SK-N-SH (cell line): ENCODE measurements around the gene GNG4. TPM values are rescaled to one million over a fixed set of nuclear protein-coding genes. Genes with fewer than 3 reads are reported as not detected.

Source experiments
- CTCF ChIA-PET: fragments of 300-600, 350-600 bp; formaldehyde crosslinking; extraction: SDS; loops from one replicate; lab custom pipeline; 2021; lab: Yijun Ruan, JAX
- POLR2A ChIA-PET: fragments of 350-600 bp; sonication (Branson Sonifier 250); formaldehyde crosslinking; extraction: SDS; loops from one replicate; lab custom pipeline; 2020; ENCODE audit warnings: antibody characterized with exemption, inconsistent platforms; lab: Yijun Ruan, JAX
- DNase-seq: peaks from one replicate; pipeline ENCODE4 v3.0.0; 2012
- H2AFZ ChIP-seq: fragments of 200-600 bp; sonication (generic); 2 replicates; pipeline ENCODE4 v1.8.1; 2016; ENCODE audit warnings: antibody characterized with exemption, mild to moderate bottlenecking, low read depth
- H3F3A ChIP-seq: fragments of 200-600 bp; sonication (generic); replicated peaks from 2 replicates; pipeline ENCODE3; 2016; ENCODE audit warnings: antibody characterized with exemption, mild to moderate bottlenecking; ENCODE audit not compliant: insufficient read depth
- H3K27ac ChIP-seq, 2 experiments: fragments of 200-500 bp in 1 of 2; fragments of 200-600 bp in 1 of 2; sonication (Bioruptor generic) in 1 of 2; sonication (generic), shearing (Covaris generic) in 1 of 2; 2 replicates each; pipeline versions ENCODE4 v1.5.1 to v1.6.1; 2014 to 2016; ENCODE audit warnings: low read depth in 2 of 2, inconsistent platforms in 1 of 2, low read length in 1 of 2, mild to moderate bottlenecking in 1 of 2, mixed read lengths in 1 of 2
- H3K27me3 ChIP-seq: fragments of 200-600 bp; sonication (generic), shearing (Covaris generic); 2 replicates; pipeline ENCODE4 v1.6.1; 2016; ENCODE audit warnings: mixed run types; ENCODE audit not compliant: insufficient read depth
- H3K36me3 ChIP-seq, 2 experiments: fragments of 200-500 bp in 1 of 2; fragments of 200-600 bp in 1 of 2; sonication (Bioruptor generic) in 1 of 2; sonication (generic) in 1 of 2; replicated peaks in 1 of 2; 2 replicates each; pipeline versions ENCODE3 to v1.5.1; 2014 to 2016; ENCODE audit warnings: low read length in 1 of 2, mild to moderate bottlenecking in 1 of 2; ENCODE audit not compliant: insufficient read depth in 2 of 2, control insufficient read depth in 1 of 2
- H3K4me1 ChIP-seq, 2 experiments: fragments of 200-500 bp in 1 of 2; fragments of 200-600 bp in 1 of 2; sonication (Bioruptor generic) in 1 of 2; sonication (generic), shearing (Covaris generic) in 1 of 2; 2 replicates each; pipeline versions ENCODE4 v1.5.1 to v1.6.1; 2014 to 2016; ENCODE audit warnings: low read depth in 1 of 2, low read length in 1 of 2, mixed run types in 1 of 2; ENCODE audit not compliant: insufficient read depth in 2 of 2, control insufficient read depth in 1 of 2
- H3K4me2 ChIP-seq: fragments of 200-600 bp; sonication (generic), shearing (Covaris generic); 2 replicates; pipeline ENCODE4 v1.6.1; 2017; ENCODE audit warnings: mixed run types
- H3K4me3 ChIP-seq, 2 experiments: fragments of 200-500 bp in 1 of 2; fragments of 200-600 bp in 1 of 2; sonication (Bioruptor generic) in 1 of 2; sonication (generic), shearing (Covaris generic) in 1 of 2; 2 replicates each; pipeline versions ENCODE4 v1.5.1 to v1.8.1; 2014 to 2016; ENCODE audit warnings: low read depth in 2 of 2, inconsistent platforms in 1 of 2, low read length in 1 of 2, mild to moderate bottlenecking in 1 of 2, mixed read lengths in 1 of 2, moderate library complexity in 1 of 2
- H3K79me2 ChIP-seq: fragments of 200-600 bp; sonication (generic); 2 replicates; pipeline ENCODE4 v1.8.1; 2017; ENCODE audit warnings: mild to moderate bottlenecking; ENCODE audit not compliant: insufficient read depth
- H3K9ac ChIP-seq: fragments of 200-600 bp; sonication (generic); 2 replicates; pipeline ENCODE4 v1.6.1; 2017; ENCODE audit warnings: mixed run types
- H3K9me2 ChIP-seq: fragments of 200-600 bp; sonication (generic); 2 replicates; pipeline ENCODE4 v1.6.1; 2017; ENCODE audit warnings: mixed run types
- H3K9me3 ChIP-seq: fragments of 200-600 bp; sonication (generic); 2 replicates; pipeline ENCODE4 v1.6.1; 2017; ENCODE audit warnings: mixed run types, mild to moderate bottlenecking, moderate library complexity
- H4K20me1 ChIP-seq: fragments of 200-600 bp; sonication (generic); 2 replicates; pipeline ENCODE4 v1.6.1; 2017; ENCODE audit warnings: mild to moderate bottlenecking, mixed run types; ENCODE audit not compliant: insufficient read depth
- CHD2 ChIP-seq: fragments of 150-350 bp; IDR thresholded peaks from 2 replicates; pipeline ENCODE4 v1.6.1; 2018; ENCODE audit warnings: low read length; ENCODE audit not compliant: partially characterized antibody
- FOSL2 ChIP-seq: IDR thresholded peaks from 2 replicates; pipeline ENCODE4 v1.4.0; 2012; ENCODE audit warnings: low read depth, mild to moderate bottlenecking, moderate library complexity, borderline replicate concordance
- FOXJ3 ChIP-seq: sonication (generic); formaldehyde crosslinking; IDR thresholded peaks from 2 replicates; pipeline ENCODE4 v1.5.1; 2020; ENCODE audit warnings: mild to moderate bottlenecking, missing genetic modification reagents
- FOXM1 ChIP-seq: IDR thresholded peaks from 2 replicates; pipeline ENCODE4 v1.4.0; 2012; ENCODE audit warnings: low read depth, mild to moderate bottlenecking
- GATA2 ChIP-seq: sonication (generic); formaldehyde crosslinking; IDR thresholded peaks from 2 replicates; pipeline ENCODE4 v1.5.0; 2020; ENCODE audit warnings: mild to moderate bottlenecking, missing genetic modification reagents
- MEF2A ChIP-seq: IDR thresholded peaks from 2 replicates; pipeline ENCODE4 v1.4.0; 2012; ENCODE audit warnings: low read depth, borderline replicate concordance
- MXI1 ChIP-seq: IDR thresholded peaks from 2 replicates; pipeline ENCODE4 v1.6.1; 2012; ENCODE audit warnings: mild to moderate bottlenecking, low read depth, low read length, improper control_type of control experiment
- NFIC ChIP-seq: IDR thresholded peaks from 2 replicates; pipeline ENCODE4 v1.4.0; 2012; ENCODE audit warnings: borderline replicate concordance
- POLR2AphosphoS5 ChIP-seq: IDR thresholded peaks from 2 replicates; pipeline ENCODE4 v1.6.1; 2012; ENCODE audit warnings: low read depth, low read length
- RAD21 ChIP-seq: IDR thresholded peaks from 2 replicates; pipeline ENCODE4 v1.6.1; 2012; ENCODE audit warnings: mild to moderate bottlenecking, low read length
- RFX5 ChIP-seq: IDR thresholded peaks from 2 replicates; pipeline ENCODE4 v1.6.1; 2012; ENCODE audit warnings: mild to moderate bottlenecking, improper control_type of control experiment, low read length
- TAF1 ChIP-seq: IDR thresholded peaks from 2 replicates; pipeline ENCODE4 v1.6.1; 2012; ENCODE audit warnings: low read depth, mild to moderate bottlenecking, low read length, moderate library complexity, borderline replicate concordance
- TEAD4 ChIP-seq: IDR thresholded peaks from 2 replicates; pipeline ENCODE4 v1.4.0; 2012; ENCODE audit warnings: mild to moderate bottlenecking, borderline replicate concordance; ENCODE audit not compliant: insufficient read depth
- YY1 ChIP-seq: IDR thresholded peaks from 2 replicates; pipeline ENCODE4 v1.4.0; 2012; ENCODE audit warnings: low read depth, mild to moderate bottlenecking
- WGBS: methylation state at CpG from one replicate; pipeline ENCODE4 v1.1.6; 2017; ENCODE audit warnings: low lambda C conversion rate; 5-methylcytosine and 5-hydroxymethylcytosine counted together
- polyA plus RNA-seq, 3 experiments: library from polyadenylated mRNA; depleted of rRNA; stranded (reverse); fragments of >200 nt; gene quantifications; 2 replicates each; pipeline ENCODE4 v1.2.3, GENCODE V29; 2012
- TF ChIP-seq, protein P1 (sequence below): fragments of 150-350 bp; IDR thresholded peaks from 2 replicates; pipeline ENCODE4 v1.6.1; 2016; ENCODE audit warnings: mild to moderate bottlenecking, low read depth, low read length
- TF ChIP-seq, protein P2 (sequence below): IDR thresholded peaks from 2 replicates; pipeline ENCODE4 v1.4.0; 2012; ENCODE audit warnings: low read depth
- TF ChIP-seq, protein P3 (sequence below): IDR thresholded peaks from 2 replicates; pipeline ENCODE4 v1.6.1; 2012; ENCODE audit warnings: mild to moderate bottlenecking, low read depth, low read length, moderate library complexity

The GNG4 gene
- polyA plus RNA-seq, 1 of the 3 experiments (the other 2 are of a cell fraction), result 1.6 TPM

DNA sequence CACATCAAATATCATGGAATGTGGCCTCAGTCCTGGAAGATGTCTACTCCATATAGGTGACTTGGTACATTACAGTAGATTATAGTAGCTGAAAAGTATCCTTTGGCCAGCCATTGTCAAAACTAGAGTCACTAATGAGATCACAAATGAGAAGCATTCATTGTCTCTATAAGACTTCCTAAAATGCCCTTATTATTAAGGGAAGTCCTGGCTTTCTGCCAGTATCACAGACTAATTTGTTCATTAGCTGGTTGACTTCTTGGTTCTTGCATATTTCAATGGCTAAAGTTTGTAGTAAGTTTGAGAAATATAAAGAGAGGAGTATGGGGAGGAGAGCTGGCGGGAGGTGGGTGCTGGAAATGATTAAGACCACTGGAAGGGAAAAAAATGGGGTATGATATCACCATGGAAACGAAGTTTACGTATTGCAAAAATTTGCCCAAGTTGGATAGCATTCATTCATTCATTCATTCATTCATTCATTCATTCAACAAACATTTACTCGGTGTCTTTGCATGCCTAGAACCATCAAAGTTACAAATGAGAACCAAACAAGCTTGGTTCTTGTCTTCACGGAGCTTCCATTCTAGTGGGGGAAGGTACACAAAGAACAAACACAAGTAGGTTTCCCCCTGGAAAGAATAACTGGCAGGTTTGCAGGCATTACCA is 133.6 kb downstream of the GNG4 start:
- Histone ChIP-seq H3K9me3 (no peaks in the 10 kb centered on the region), H3K36me3 (no peaks in the 10 kb centered on the region), H3K9me2 (no peaks in the 10 kb centered on the region), H3K79me2 (no peaks in the 10 kb centered on the region), H3K4me3 (no peak overlapping the region), H3K4me2 (no peak overlapping the region), H4K20me1 (no peaks in the 10 kb centered on the region), H3K4me1 (no peaks in the 10 kb centered on the region), H3K27me3 (no peaks in the 10 kb centered on the region), H3K27ac (no peak overlapping the region), H3F3A (no peaks in the 10 kb centered on the region), H3K9ac (no peak overlapping the region), H2AFZ (no peak overlapping the region)
- ChIA-PET POLR2A (interaction anchor here (0.7 kb wide), 1 partner anchor 10 kb away, joined by 3 read pairs; no protein-coding TSS in a partner anchor), CTCF (interaction anchor here (0.8 to 6.1 kb wide), 4 partner anchors 11 to 327 kb away, joined by 3 to 65 read pairs (median 19); no protein-coding TSS in a partner anchor)
- TF ChIP-seq MXI1 (no peak), FOXJ3 (CRISPR knock-in tag) (no peak), FOXM1 (no peak), RFX5 (no peak), GATA2 (CRISPR knock-in tag) (no peak), FOSL2 (no peak), TEAD4 (no peak), RAD21 (no peak), TAF1 (no peak), MEF2A (no peak), POLR2AphosphoS5 (no peak), NFIC (no peak), CHD2 (no peak), YY1 (no peak)
- TF ChIP-seq, protein P1, sequence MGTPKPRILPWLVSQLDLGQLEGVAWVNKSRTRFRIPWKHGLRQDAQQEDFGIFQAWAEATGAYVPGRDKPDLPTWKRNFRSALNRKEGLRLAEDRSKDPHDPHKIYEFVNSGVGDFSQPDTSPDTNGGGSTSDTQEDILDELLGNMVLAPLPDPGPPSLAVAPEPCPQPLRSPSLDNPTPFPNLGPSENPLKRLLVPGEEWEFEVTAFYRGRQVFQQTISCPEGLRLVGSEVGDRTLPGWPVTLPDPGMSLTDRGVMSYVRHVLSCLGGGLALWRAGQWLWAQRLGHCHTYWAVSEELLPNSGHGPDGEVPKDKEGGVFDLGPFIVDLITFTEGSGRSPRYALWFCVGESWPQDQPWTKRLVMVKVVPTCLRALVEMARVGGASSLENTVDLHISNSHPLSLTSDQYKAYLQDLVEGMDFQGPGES, result no peak
- TF ChIP-seq, protein P2, sequence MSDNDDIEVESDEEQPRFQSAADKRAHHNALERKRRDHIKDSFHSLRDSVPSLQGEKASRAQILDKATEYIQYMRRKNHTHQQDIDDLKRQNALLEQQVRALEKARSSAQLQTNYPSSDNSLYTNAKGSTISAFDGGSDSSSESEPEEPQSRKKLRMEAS, result no peak
- TF ChIP-seq, protein P3, sequence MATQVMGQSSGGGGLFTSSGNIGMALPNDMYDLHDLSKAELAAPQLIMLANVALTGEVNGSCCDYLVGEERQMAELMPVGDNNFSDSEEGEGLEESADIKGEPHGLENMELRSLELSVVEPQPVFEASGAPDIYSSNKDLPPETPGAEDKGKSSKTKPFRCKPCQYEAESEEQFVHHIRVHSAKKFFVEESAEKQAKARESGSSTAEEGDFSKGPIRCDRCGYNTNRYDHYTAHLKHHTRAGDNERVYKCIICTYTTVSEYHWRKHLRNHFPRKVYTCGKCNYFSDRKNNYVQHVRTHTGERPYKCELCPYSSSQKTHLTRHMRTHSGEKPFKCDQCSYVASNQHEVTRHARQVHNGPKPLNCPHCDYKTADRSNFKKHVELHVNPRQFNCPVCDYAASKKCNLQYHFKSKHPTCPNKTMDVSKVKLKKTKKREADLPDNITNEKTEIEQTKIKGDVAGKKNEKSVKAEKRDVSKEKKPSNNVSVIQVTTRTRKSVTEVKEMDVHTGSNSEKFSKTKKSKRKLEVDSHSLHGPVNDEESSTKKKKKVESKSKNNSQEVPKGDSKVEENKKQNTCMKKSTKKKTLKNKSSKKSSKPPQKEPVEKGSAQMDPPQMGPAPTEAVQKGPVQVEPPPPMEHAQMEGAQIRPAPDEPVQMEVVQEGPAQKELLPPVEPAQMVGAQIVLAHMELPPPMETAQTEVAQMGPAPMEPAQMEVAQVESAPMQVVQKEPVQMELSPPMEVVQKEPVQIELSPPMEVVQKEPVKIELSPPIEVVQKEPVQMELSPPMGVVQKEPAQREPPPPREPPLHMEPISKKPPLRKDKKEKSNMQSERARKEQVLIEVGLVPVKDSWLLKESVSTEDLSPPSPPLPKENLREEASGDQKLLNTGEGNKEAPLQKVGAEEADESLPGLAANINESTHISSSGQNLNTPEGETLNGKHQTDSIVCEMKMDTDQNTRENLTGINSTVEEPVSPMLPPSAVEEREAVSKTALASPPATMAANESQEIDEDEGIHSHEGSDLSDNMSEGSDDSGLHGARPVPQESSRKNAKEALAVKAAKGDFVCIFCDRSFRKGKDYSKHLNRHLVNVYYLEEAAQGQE, result no peak
- no peak for DNase-seq
- 94% methylated on average over 5 of the region's 5 CpGs for WGBS
